ENCODE measurements around the gene RIPOR2. TPM values are rescaled to one million over a fixed set of nuclear protein-coding genes. Genes with fewer than 3 reads are reported as not detected.

Gene RIPOR2
- total and polyA plus RNA-seq, 10 of the 15 experiments (the other 5 are each of a cell fraction or from before 2014, with no cell fraction given): 22.2 to 48.2 (median 34.7) TPM

DNA sequence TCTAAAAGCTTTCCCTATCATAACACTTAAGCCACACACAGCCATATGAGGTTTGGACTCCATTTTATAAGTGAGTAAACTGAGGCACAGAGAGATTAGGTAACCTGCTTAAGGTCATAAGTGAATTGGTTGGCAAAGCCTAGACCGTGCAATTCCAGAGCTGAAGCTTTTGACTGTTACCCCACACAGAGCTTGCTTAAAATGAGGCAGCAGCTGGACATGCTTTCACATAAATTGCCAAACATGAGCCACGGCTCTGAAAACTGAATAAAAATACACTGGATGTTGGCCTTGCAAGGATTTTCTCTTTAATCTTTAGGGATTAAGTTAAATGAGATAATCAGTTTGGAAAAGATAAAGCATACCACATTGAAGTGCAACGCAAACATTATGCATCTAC is 2.5 kb downstream of the RIPOR2 start:
- Histone ChIP-seq H3K9ac (ENCODE audit: control insufficient read depth, insufficient read depth, low read length) (peak overlapping the region; percentile 45; the same call in 1 of the 2 replicates), H3K4me3 (peak overlapping the region; percentile 74), H2AFZ (ENCODE audit: control insufficient read depth, low read depth, low read length) (no peak overlapping the region; the same call in 1 of the 2 replicates), H3K4me2 (ENCODE audit: control insufficient read depth, insufficient read depth) (peak overlapping the region; percentile 90), H4K20me1 (ENCODE audit: control insufficient read depth, insufficient read depth) (no peaks in the 10 kb centered on the region), H3K9me3 (replicated peaks; ENCODE audit: control insufficient read depth, insufficient read depth, low read length) (no peaks in the 10 kb centered on the region), H3K79me2 (ENCODE audit: control insufficient read depth, insufficient read depth, low read length) (peaks cover 59% of the 10 kb centered on the region), H3K4me1 (ENCODE audit: control insufficient read depth, insufficient read depth, low read length) (peaks cover 55% of the 10 kb centered on the region), H3K27ac (ENCODE audit: control insufficient read depth, insufficient read depth) (peak overlapping the region; percentile 75), H3K36me3 (ENCODE audit: control insufficient read depth in 2 of 2, insufficient read depth in 2 of 2, low read length in 1 of 2) (no peaks in the 10 kb centered on the region), H3K27me3 (replicated peaks in 1 of 2; ENCODE audit: control insufficient read depth in 2 of 2, insufficient read depth in 2 of 2, low read length in 1 of 2) (no peaks in the 10 kb centered on the region)
- in situ Hi-C loops (cut with MboI) (no loop called here), intact Hi-C loops (cut with micrococcal nuclease; ENCODE audit: unreplicated experiment) (loop anchor here (1.0 to 10.0 kb wide), 8 partner anchors 16 to 1092 kb away; a partner anchor contains a TSS)
- WGBS (ENCODE audit: insufficient coverage, insufficient replicate concordance, low lambda C conversion rate, missing lambda C conversion rate): 13% methylated on average over 3 of the region's 3 CpGs
- no peak for TF ChIP-seq EGR1 (IDR thresholded peaks at IDR 0.05; ENCODE audit: borderline replicate concordance in 1 of 2, low read depth in 2 of 2, low read length in 2 of 2)
- TF ChIP-seq, protein P1, sequence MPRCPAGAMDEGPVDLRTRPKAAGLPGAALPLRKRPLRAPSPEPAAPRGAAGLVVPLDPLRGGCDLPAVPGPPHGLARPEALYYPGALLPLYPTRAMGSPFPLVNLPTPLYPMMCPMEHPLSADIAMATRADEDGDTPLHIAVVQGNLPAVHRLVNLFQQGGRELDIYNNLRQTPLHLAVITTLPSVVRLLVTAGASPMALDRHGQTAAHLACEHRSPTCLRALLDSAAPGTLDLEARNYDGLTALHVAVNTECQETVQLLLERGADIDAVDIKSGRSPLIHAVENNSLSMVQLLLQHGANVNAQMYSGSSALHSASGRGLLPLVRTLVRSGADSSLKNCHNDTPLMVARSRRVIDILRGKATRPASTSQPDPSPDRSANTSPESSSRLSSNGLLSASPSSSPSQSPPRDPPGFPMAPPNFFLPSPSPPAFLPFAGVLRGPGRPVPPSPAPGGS (IDR thresholded peaks at IDR 0.05; ENCODE audit: borderline replicate concordance, insufficient read depth, low read depth, low read length, poor library complexity, severe bottlenecking): peak; percentile 95
- TF ChIP-seq SMAD1 (IDR thresholded peaks at IDR 0.05; ENCODE audit: low read depth, partially characterized antibody): no peak
- 0 out of 2 replicates have a peak, but pooled peaks have one; percentile 19 for TF ChIP-seq ZNF384 (IDR thresholded peaks at IDR 0.05; ENCODE audit: borderline replicate concordance, low read depth, low read length)
- TF ChIP-seq MTA3 (IDR thresholded peaks at IDR 0.05; ENCODE audit: borderline replicate concordance, low read length): 0 out of 2 replicates have a peak, but pooled peaks have one; percentile 7
- no peak for TF ChIP-seq NBN (IDR thresholded peaks at IDR 0.05)
- no peak for FAIRE-seq
- CTCF ChIA-PET: interaction anchor here (0.6 to 13.0 kb wide), 46 partner anchors 8 to 547 kb away, joined by 3 to 376 read pairs (median 8); no protein-coding TSS in a partner anchor
- BruUV-seq (replicated peaks): no TSS peak
- POLR2A ChIA-PET: interaction anchor here (0.8 to 3.4 kb wide), 10 partner anchors 16 to 120 kb away, joined by 3 to 22 read pairs (median 4); no protein-coding TSS in a partner anchor
- ATAC-seq: peak; percentile 1; the same call in 1 of the 3 replicates
- DNase-seq (ENCODE audit: low read depth, low spot score): no peak
- RAD21 ChIA-PET (ENCODE audit: unreplicated experiment): interaction anchor here (0.6 to 10.1 kb wide), 24 partner anchors 15 to 138 kb away, joined by 3 to 229 read pairs (median 8); no protein-coding TSS in a partner anchor
- SMC1A ChIA-PET (ENCODE audit: uncharacterized antibody, unreplicated experiment): interaction anchor here (0.8 to 14.8 kb wide), 31 partner anchors 8 to 137 kb away, joined by 3 to 299 read pairs (median 9); no protein-coding TSS in a partner anchor
